ENCODE data around the gene TRIM33. TPM values are rescaled to one million over a fixed set of nuclear protein-coding genes. Genes with fewer than 3 reads are reported as not detected.

The TRIM33 gene
- total and polyA plus RNA-seq, 4 experiments from 2014 or later = 26.8 to 54.4 (median 42.1) TPM

DNA sequence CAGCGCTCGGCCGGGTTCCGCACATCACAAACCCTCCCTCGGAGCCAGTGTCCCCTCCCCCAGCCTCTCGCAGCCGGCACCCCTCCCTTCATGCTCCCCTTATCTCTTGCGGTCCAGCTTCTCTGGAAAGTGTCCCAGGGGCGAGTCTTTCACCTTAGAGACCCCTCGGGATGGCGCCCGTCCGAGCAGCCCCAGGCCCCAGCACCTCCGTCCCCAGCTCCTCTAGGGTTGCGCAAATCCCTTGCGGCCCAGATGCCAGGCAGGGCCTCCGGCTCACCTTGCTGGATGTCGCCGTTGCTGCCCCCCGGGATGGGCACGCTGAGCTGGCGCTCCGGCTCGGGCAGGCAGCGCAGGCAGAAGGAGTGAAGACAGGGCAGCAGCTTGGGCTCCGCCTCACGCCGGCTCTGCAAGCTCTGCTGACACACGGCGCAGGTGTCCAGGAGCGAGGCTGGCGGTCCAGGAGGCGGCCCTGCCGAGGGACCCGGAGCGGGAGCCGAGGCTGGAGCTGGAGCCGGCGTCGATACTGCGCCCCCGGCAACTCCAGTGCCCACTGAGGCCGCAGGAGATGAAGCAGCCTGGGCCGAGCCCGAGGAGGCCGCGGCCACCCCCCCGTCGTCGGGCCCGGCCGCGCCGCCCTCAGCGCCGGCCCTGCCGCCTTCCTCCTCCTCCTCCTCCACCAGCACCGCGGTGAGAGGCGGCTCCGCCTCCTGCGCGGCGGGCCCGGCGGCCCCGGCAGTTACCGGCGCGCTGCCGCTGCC is 550 bp downstream of the TRIM33 start:
- no peaks in the 10 kb centered on the region for H3K36me3 ChIP-seq (ENCODE audit: insufficient read depth, low read length)
- ChIA-PET POLR2A (ENCODE audit: partially characterized antibody) (interaction anchor here (0.6 to 3.7 kb wide), 21 partner anchors 14 to 1555 kb away, joined by 3 to 39 read pairs (median 4); partner anchors contain the start of genes AP4B1, BCAS2, CSDE1 and DCLRE1B), CTCF (ENCODE audit: partially characterized antibody) (interaction anchor here (0.7 to 1.9 kb wide), 4 partner anchors 10 to 83 kb away, joined by 3 to 4 read pairs (median 4); no protein-coding TSS in a partner anchor)
- DNase-seq = peak in 4 of 5 donors; percentile 19 to 60 (median 30)
- no peaks in the 10 kb centered on the region for H3K27me3 ChIP-seq (ENCODE audit: insufficient read depth, low read length)
- peak overlapping the region; percentile 96 for H3K27ac ChIP-seq (ENCODE audit: low read depth, low read length)
- Mint-ChIP-seq H3K4me1 (peaks cover 41 to 61% (median 50%) of the 10 kb centered on the region in 4 donors), H3K27me3 (no peaks in the 10 kb centered on the region), H3K27ac (peak overlapping the region; percentile 51 to 99 (median 93)), H3K36me3 (peaks cover 4 to 26% of the 10 kb centered on the region in 2 donors), H3K9me3 (no peaks in the 10 kb centered on the region), H3K4me3 (peak overlapping the region; percentile 89 to 100 (median 98))
- H3K4me1 ChIP-seq (ENCODE audit: insufficient read depth, low read length) = peaks cover 48% of the 10 kb centered on the region
- no peaks in the 10 kb centered on the region for H3K9me3 ChIP-seq (ENCODE audit: control insufficient read depth in 1 of 2, low read length in 2 of 2)
- H3K4me3 ChIP-seq (ENCODE audit: low read length in 2 of 2) = peak overlapping the region; percentile 48 to 85
- intact Hi-C loops (cut with micrococcal nuclease) = loop anchor here (1.0 to 5.0 kb wide), 11 partner anchors 44 to 1553 kb away; partner anchors contain the start of genes BCAS2, DENND2C, MAGI3 and NRAS

- H3K27me3 ChIP-seq (ENCODE audit: insufficient read depth, low read length) = no peaks in the 10 kb centered on the region
- CTCF ChIA-PET (ENCODE audit: partially characterized antibody) = interaction anchor here (1.3 to 1.9 kb wide), 2 partner anchors 9 to 41 kb away, joined by 3 to 4 read pairs; no protein-coding TSS in a partner anchor
- no peak for DNase-seq
- intact Hi-C loops (cut with micrococcal nuclease) = loop anchor here (2.0 to 5.0 kb wide), 4 partner anchors 43 to 1552 kb away; partner anchors contain the start of genes MAGI3, PHTF1 and SLC16A1
- no peaks in the 10 kb centered on the region for H3K27me3 Mint-ChIP-seq
- peak overlapping the region; percentile 81 to 100 (median 90) for H3K4me3 Mint-ChIP-seq
- peaks cover 9 to 30% of the 10 kb centered on the region in 2 donors for H3K36me3 Mint-ChIP-seq
- no peaks in the 10 kb centered on the region for H3K9me3 Mint-ChIP-seq
- peaks cover 47 to 67% (median 57%) of the 10 kb centered on the region in 4 donors for H3K4me1 Mint-ChIP-seq
- POLR2A ChIA-PET (ENCODE audit: partially characterized antibody) = interaction anchor here (0.6 to 3.7 kb wide), 15 partner anchors 13 to 605 kb away, joined by 3 to 39 read pairs (median 6); partner anchors contain the start of genes AP4B1, BCAS2, CSDE1 and DCLRE1B
- H3K4me1 ChIP-seq (ENCODE audit: insufficient read depth, low read length) = peaks cover 55% of the 10 kb centered on the region
- peak overlapping the region; percentile 96 for H3K27ac ChIP-seq (ENCODE audit: low read depth, low read length)
- peak overlapping the region; percentile 51 to 95 (median 91) for H3K27ac Mint-ChIP-seq
- no peaks in the 10 kb centered on the region for H3K9me3 ChIP-seq (ENCODE audit: control insufficient read depth in 1 of 2, low read length in 2 of 2)
- H3K36me3 ChIP-seq (ENCODE audit: insufficient read depth, low read length) = no peaks in the 10 kb centered on the region
- peak overlapping the region; percentile 48 to 85 for H3K4me3 ChIP-seq (ENCODE audit: low read length in 2 of 2)
Measured at GRCh38 chr1:114509596-114510273, 1.3 kb downstream of the TRIM33 start.

DNA sequence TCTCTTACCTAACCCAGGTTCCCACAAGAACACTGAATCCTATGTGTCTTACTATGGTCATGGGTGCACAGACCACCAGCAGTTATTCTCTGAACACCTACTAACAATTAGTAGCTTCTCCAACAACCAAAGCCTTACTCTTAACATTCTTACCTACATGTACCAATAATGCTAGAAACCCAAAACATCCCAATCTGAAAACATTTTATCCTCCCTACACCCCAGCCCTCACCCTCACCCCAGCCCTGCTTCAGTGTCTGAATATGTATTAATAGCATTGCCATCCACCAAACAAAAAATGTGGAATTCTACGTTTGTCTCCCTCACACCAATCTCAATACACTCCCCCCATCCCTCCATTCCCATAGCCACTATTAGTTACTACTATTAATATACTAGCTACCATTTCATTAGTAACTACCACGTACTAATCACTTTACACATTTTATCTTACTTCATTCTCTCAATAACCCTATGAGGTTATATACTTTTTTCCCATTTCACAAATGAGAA is 2.6 kb downstream of the TRIM33 start:
- Histone ChIP-seq H3K36me3 (ENCODE audit: insufficient read depth, low read length) (no peaks in the 10 kb centered on the region), H3K4me3 (ENCODE audit: low read length in 2 of 2) (no peak overlapping the region), H3K4me1 (ENCODE audit: insufficient read depth, low read length) (peaks cover 64% of the 10 kb centered on the region), H3K27ac (ENCODE audit: low read depth, low read length) (no peak overlapping the region), H3K27me3 (ENCODE audit: insufficient read depth, low read length) (no peaks in the 10 kb centered on the region), H3K9me3 (ENCODE audit: control insufficient read depth in 1 of 2, low read length in 2 of 2) (no peaks in the 10 kb centered on the region)
- DNase-seq = no peak
- intact Hi-C loops (cut with micrococcal nuclease) = no loop called here
- Mint-ChIP-seq H3K36me3 (peaks cover 13 to 36% of the 10 kb centered on the region in 2 donors), H3K9me3 (no peaks in the 10 kb centered on the region), H3K27ac (peak overlapping the region in 6 of 7 donors; percentile 33 to 86 (median 58)), H3K4me3 (peak overlapping the region; percentile 81 to 100 (median 90)), H3K4me1 (peaks cover 56 to 77% (median 66%) of the 10 kb centered on the region in 4 donors), H3K27me3 (no peaks in the 10 kb centered on the region)
- CTCF ChIA-PET (ENCODE audit: partially characterized antibody) = no interaction called here
- POLR2A ChIA-PET (ENCODE audit: partially characterized antibody) = interaction anchor here (1.1 to 3.7 kb wide), 3 partner anchors 72 to 249 kb away, joined by 3 to 24 read pairs (median 5); partner anchors contain the start of gene CSDE1

DNA sequence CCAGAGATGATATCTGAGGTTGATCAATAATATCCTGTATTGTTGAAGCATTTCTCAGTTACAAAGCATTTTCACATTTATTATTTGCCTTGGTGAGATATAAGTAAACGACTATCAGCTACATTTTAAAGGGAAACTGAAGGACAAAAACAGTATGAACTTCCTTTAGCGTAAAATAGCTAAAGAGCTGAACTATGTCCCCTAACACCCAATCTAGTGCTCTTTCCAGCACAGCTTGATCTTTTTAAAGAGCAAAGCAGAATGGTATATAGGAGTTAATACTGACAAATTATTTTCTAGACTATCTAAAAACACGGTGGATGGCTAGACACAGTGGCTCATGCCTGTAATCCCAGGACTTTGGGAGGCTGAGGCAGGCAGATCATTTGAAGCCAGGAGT is 3.5 kb downstream of the TRIM33 start:
- POLR2A ChIA-PET (ENCODE audit: partially characterized antibody) = interaction anchor here (2.2 kb wide), 1 partner anchor 166 kb away, joined by 5 read pairs; no protein-coding TSS in a partner anchor
- Histone ChIP-seq H3K4me3 (ENCODE audit: low read length in 2 of 2) (no peak overlapping the region), H3K36me3 (ENCODE audit: insufficient read depth, low read length) (no peaks in the 10 kb centered on the region), H3K4me1 (ENCODE audit: insufficient read depth, low read length) (peaks cover 65% of the 10 kb centered on the region), H3K9me3 (ENCODE audit: control insufficient read depth in 1 of 2, low read length in 2 of 2) (no peaks in the 10 kb centered on the region), H3K27me3 (ENCODE audit: insufficient read depth, low read length) (no peaks in the 10 kb centered on the region), H3K27ac (ENCODE audit: low read depth, low read length) (no peak overlapping the region)
- Mint-ChIP-seq H3K4me1 (peaks cover 53 to 76% (median 64%) of the 10 kb centered on the region in 4 donors), H3K36me3 (peaks cover 13 to 36% of the 10 kb centered on the region in 2 donors), H3K27me3 (no peaks in the 10 kb centered on the region), H3K4me3 (peak overlapping the region in 7 of 8 donors; percentile 17 to 89 (median 53)), H3K27ac (peak overlapping the region in 4 of 7 donors; percentile 12 to 52 (median 26)), H3K9me3 (no peaks in the 10 kb centered on the region)
- CTCF ChIA-PET (ENCODE audit: partially characterized antibody) = interaction anchor here (1.5 kb wide), 1 partner anchor 161 kb away, joined by 6 read pairs; no protein-coding TSS in a partner anchor
- no peak for DNase-seq
- intact Hi-C loops (cut with micrococcal nuclease) = no loop called here

- ChIA-PET CTCF (ENCODE audit: partially characterized antibody) (interaction anchor here (1.6 kb wide), 1 partner anchor 55 kb away, joined by 4 read pairs; no protein-coding TSS in a partner anchor), POLR2A (ENCODE audit: partially characterized antibody) (interaction anchor here (0.8 kb wide), 1 partner anchor 1801 kb away, joined by 3 read pairs; no protein-coding TSS in a partner anchor)
- Mint-ChIP-seq H3K4me1 (peaks cover 58 to 82% (median 68%) of the 10 kb centered on the region in 4 donors), H3K36me3 (peaks cover 13 to 37% of the 10 kb centered on the region in 2 donors), H3K27me3 (no peaks in the 10 kb centered on the region), H3K9me3 (no peaks in the 10 kb centered on the region), H3K4me3 (peak overlapping the region in 2 of 8 donors; percentile 1 to 2), H3K27ac (peak overlapping the region in 2 of 7 donors; percentile 44 to 76)
- Histone ChIP-seq H3K27ac (ENCODE audit: low read depth, low read length) (no peak overlapping the region), H3K4me1 (ENCODE audit: insufficient read depth, low read length) (peaks cover 71% of the 10 kb centered on the region), H3K27me3 (ENCODE audit: insufficient read depth, low read length) (no peaks in the 10 kb centered on the region), H3K9me3 (ENCODE audit: control insufficient read depth in 1 of 2, low read length in 2 of 2) (no peaks in the 10 kb centered on the region), H3K4me3 (ENCODE audit: low read length in 2 of 2) (no peak overlapping the region), H3K36me3 (ENCODE audit: insufficient read depth, low read length) (no peaks in the 10 kb centered on the region)
- DNase-seq = no peak
- intact Hi-C loops (cut with micrococcal nuclease) = no loop called here
Measured at GRCh38 chr1:114505148-114505561, 5.8 kb downstream of the TRIM33 start.

GRCh38 chr1:114503916-114504422 is 7.0 kb downstream of the TRIM33 start:
- Histone ChIP-seq H3K4me3 (ENCODE audit: low read length in 2 of 2) (no peak overlapping the region), H3K4me1 (ENCODE audit: insufficient read depth, low read length) (peaks cover 70% of the 10 kb centered on the region), H3K36me3 (ENCODE audit: insufficient read depth, low read length) (no peaks in the 10 kb centered on the region), H3K9me3 (ENCODE audit: control insufficient read depth in 1 of 2, low read length in 2 of 2) (no peaks in the 10 kb centered on the region), H3K27me3 (ENCODE audit: insufficient read depth, low read length) (no peaks in the 10 kb centered on the region), H3K27ac (ENCODE audit: low read depth, low read length) (no peak overlapping the region)
- Mint-ChIP-seq H3K9me3 (no peaks in the 10 kb centered on the region), H3K4me1 (peaks cover 52 to 81% (median 66%) of the 10 kb centered on the region in 4 donors), H3K27ac (no peak overlapping the region), H3K36me3 (peaks cover 13 to 35% of the 10 kb centered on the region in 2 donors), H3K27me3 (no peaks in the 10 kb centered on the region), H3K4me3 (peak overlapping the region in 1 of 8 donors; percentile 26)
- intact Hi-C loops (cut with micrococcal nuclease) = no loop called here
- ChIA-PET POLR2A (ENCODE audit: partially characterized antibody) (no interaction called here), CTCF (ENCODE audit: partially characterized antibody) (interaction anchor here (1.6 kb wide), 1 partner anchor 57 kb away, joined by 4 read pairs; no protein-coding TSS in a partner anchor)
- DNase-seq = no peak

Measured in CD4-positive, alpha-beta memory T cell (primary cell).